ENCODE data around the gene TGFB1I1. TPM values are rescaled to one million over a fixed set of nuclear protein-coding genes. Genes with fewer than 3 reads are reported as not detected.
"Not testable (repeated sequence)": the region's sequence is repeated elsewhere in the genome, so short reads cannot be mapped to it uniquely, and the experiment has no call there.

TGFB1I1 gene
- total RNA-seq, 1 donor from 2014 or later, result 66.3 TPM

GRCh38 chr16:31501226-31501965, 29.4 kb downstream of the TGFB1I1 start:
- DNase-seq (ENCODE audit: low spot score) (no peak), ATAC-seq (no peak)
- intact Hi-C loops (cut with DNase I), result no loop called here

GRCh38 chr16:31501966-31502348, 30.0 kb downstream of the TGFB1I1 start:
- no peak for ATAC-seq
- peak; percentile 32 for DNase-seq (ENCODE audit: low spot score)
- intact Hi-C loops (cut with DNase I), result no loop called here

- ATAC-seq (no peak), DNase-seq (ENCODE audit: low spot score) (no peak)
- intact Hi-C loops (cut with DNase I), result no loop called here
These were observed 31.0 kb downstream of the TGFB1I1 start for GRCh38 chr16:31502981-31503380.

GRCh38 chr16:31503555-31503954, 31.6 kb downstream of the TGFB1I1 start:
- peak; percentile 9 for DNase-seq (ENCODE audit: low spot score)
- ATAC-seq; intact Hi-C loops (cut with DNase I): not testable (repeated sequence)

GRCh38 chr16:31504159-31504558, 32.2 kb downstream of the TGFB1I1 start:
- no peak for ATAC-seq
- intact Hi-C loops (cut with DNase I), result no loop called here
- peak; percentile 18 for DNase-seq (ENCODE audit: low spot score)

- DNase-seq (ENCODE audit: low spot score) (no peak), ATAC-seq (no peak)
- intact Hi-C loops (cut with DNase I), result no loop called here
These were observed 33.5 kb downstream of the TGFB1I1 start for GRCh38 chr16:31505483-31505882.

- intact Hi-C loops (cut with DNase I), result no loop called here
These were observed 35.6 kb downstream of the TGFB1I1 start for GRCh38 chr16:31507617-31507928.

GRCh38 chr16:31507929-31508705, 36.2 kb downstream of the TGFB1I1 start, which contains the start of gene RUSF1:
Gene RUSF1 (minus strand): TSS chr16:31508391. CDS start chr16:31508373, 18 bp downstream.
- ATAC-seq (peak; percentile 98), DNase-seq (ENCODE audit: low spot score) (peak; percentile 95)
- intact Hi-C loops (cut with DNase I), result no loop called here

More at GRCh38 chr16:31507617-31507928, 35.6 kb downstream of the TGFB1I1 start:
- ATAC-seq (peak; percentile 9), DNase-seq (ENCODE audit: low spot score) (no peak)

GRCh38 chr16:31508706-31509195, 36.8 kb downstream of the TGFB1I1 start:
- intact Hi-C loops (cut with DNase I), result no loop called here
- DNase-seq (ENCODE audit: low spot score) (no peak), ATAC-seq (peak; percentile 40)

- intact Hi-C loops (cut with DNase I), result no loop called here
- no peak for DNase-seq (ENCODE audit: low spot score)
- ATAC-seq, result no peak
These were observed 41.2 kb downstream of the TGFB1I1 start for GRCh38 chr16:31513126-31513525.

GRCh38 chr16:31513884-31514283, 41.9 kb downstream of the TGFB1I1 start:
- DNase-seq (ENCODE audit: low spot score) (no peak), ATAC-seq (no peak)
- intact Hi-C loops (cut with DNase I), result no loop called here

- DNase-seq (ENCODE audit: low spot score) (no peak), ATAC-seq (no peak)
- intact Hi-C loops (cut with DNase I), result no loop called here
These were observed 45.9 kb downstream of the TGFB1I1 start for GRCh38 chr16:31517800-31518402.

- DNase-seq (ENCODE audit: low spot score) (no peak), ATAC-seq (no peak)
- intact Hi-C loops (cut with DNase I), result no loop called here
These were observed 47.9 kb downstream of the TGFB1I1 start for GRCh38 chr16:31519759-31520431.

GRCh38 chr16:31521368-31521767, 49.4 kb downstream of the TGFB1I1 start:
- intact Hi-C loops (cut with DNase I), result no loop called here
- ATAC-seq (no peak), DNase-seq (ENCODE audit: low spot score) (no peak)

GRCh38 chr16:31522071-31522470, 50.1 kb downstream of the TGFB1I1 start:
- no peak for ATAC-seq
- intact Hi-C loops (cut with DNase I), result no loop called here
- no peak for DNase-seq (ENCODE audit: low spot score)

- intact Hi-C loops (cut with DNase I); ATAC-seq; DNase-seq (ENCODE audit: low spot score): not testable (repeated sequence)
These were observed 51.8 kb downstream of the TGFB1I1 start for GRCh38 chr16:31523768-31524167.

GRCh38 chr16:31525113-31525512, 53.2 kb downstream of the TGFB1I1 start:
- intact Hi-C loops (cut with DNase I), result no loop called here
- DNase-seq (ENCODE audit: low spot score), result no peak
- no peak for ATAC-seq

Measured in sciatic nerve (tissue), 2 donors.